HG03342 (cell line): ENCODE data around the gene NEDD4L.

Experiments used
- ATAC-seq: cut with Tn5 transposase; IDR thresholded peaks from one replicate; pipeline ENCODE4 v1.9.1; 2021; ENCODE audit warnings: mild to moderate bottlenecking, moderate library complexity; ENCODE audit not compliant: unreplicated experiment

The NEDD4L gene

DNA sequence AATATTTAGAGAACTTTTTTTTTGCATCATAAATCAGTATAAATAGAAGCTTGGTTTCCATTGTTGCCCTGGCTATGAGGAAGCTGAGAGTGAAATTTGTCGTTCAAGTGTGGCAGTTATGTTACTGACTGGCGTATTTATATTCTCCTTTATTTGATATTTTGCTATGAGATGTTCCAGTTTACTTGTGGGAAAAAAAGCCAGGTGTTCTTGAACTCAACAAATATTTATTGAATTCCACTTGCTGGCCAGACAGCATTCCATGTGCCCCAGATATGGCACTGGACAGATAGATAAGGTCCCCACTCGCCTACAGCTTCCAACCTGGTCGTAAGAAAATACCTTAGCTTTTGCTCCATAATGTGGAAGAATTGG is 44.7 kb downstream of the NEDD4L start:
- no peak for ATAC-seq

DNA sequence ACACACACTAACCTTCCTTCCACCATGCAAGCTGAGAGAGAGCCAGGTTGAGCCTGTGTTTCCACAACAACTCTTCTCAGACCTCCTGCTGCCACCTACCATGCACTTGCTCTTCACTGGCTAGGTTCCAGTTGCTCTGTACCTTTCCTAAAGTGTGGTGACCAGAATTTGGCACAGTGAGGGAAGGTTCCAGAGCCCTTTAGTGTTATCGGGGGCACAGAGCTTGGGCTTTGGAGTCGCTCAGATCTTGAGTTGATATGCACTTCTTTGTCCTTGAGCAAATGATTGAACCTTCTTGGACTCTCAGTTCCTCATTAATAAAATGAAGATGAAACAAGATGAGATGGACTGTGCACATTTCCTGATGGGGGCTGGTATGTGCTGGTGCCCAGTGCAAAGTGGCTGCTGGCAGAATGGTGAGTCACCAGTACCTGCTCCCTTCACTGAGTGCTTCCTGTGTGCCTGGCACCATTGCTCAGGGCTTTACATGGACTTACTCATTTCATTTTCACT is 47.1 kb downstream of the NEDD4L start:
- peak; percentile 85 for ATAC-seq

DNA sequence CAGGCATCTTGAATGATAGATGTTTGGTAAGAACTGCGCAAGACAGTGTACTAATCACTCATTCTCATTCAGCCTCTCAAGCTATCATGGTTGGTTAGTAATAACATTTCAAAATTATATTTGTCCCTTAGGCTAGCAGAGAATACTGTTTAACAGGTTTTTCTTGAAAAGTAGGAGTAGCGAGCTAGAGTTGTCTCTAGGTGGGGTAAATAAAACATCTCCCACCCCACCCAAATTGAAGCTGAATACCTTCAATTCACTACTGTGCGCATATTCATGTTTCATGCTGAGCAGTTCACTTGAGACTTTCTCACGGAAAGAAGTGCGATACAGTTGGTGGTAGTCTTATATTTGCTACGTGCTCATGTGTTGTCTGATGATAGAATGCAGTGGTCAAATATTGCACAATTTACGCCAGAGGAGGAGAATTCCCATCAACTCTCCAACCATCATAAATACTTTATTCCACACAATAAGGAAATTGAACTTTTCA is 49.3 kb downstream of the NEDD4L start:
- no peak for ATAC-seq

DNA sequence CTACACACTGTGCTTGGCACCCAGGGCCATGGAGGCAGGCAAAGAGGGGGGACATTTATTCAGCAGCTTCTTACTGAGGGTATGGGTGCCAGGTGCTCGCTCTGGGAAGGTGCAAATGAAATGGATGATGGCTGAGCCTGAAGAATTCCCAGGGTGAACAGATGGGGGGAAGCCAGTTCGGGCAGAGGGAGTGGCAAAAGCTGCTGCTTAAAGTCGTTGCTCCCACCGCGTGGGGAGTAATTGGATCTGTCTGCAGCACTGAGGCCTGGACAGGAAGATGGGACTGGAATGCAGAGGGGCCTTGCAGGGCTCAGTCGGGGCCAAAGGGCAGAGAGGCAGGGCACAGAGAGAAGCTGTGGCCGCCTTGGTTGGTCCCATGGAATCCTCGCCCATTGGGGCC is 51.2 kb downstream of the NEDD4L start:
- no peak for ATAC-seq

DNA sequence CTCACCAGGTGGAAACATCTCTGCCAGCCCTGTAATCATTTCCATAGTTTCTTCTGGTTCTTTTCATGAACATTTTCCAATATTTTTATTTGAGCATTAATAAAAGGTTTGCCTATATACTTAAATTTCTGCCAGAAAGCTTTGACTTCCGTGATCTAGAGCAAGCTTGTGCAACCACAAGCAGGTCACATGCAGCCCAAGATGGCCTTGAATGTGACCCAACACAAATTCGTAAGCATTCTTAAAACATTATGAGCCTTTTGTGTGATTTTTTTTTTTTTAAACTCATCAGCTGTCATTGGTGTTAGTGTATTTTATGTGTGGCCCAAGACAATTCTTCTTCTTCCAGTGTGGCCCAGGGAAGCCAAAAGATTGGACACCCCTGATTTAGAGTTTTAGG is 51.6 kb downstream of the NEDD4L start:
- no peak for ATAC-seq

DNA sequence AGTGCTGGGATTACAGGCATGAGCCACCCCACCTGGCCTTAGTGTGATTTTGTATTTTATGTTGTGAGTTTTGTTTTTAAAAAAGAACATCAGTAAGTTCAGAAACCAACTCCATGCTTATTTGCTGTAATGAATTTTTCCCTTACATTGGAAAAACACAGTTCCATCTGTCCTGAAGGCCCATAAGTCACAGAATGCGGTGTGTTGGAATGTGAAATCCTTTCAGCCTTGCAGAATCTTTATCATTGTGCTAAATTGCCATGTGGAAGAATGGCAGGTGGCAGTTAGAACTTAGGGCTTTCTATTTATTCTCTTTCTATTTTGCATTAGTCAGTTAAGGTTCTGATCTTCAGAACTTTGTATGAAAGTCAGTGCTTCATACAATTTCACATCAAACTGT is 52.6 kb downstream of the NEDD4L start:
- ATAC-seq: no peak

DNA sequence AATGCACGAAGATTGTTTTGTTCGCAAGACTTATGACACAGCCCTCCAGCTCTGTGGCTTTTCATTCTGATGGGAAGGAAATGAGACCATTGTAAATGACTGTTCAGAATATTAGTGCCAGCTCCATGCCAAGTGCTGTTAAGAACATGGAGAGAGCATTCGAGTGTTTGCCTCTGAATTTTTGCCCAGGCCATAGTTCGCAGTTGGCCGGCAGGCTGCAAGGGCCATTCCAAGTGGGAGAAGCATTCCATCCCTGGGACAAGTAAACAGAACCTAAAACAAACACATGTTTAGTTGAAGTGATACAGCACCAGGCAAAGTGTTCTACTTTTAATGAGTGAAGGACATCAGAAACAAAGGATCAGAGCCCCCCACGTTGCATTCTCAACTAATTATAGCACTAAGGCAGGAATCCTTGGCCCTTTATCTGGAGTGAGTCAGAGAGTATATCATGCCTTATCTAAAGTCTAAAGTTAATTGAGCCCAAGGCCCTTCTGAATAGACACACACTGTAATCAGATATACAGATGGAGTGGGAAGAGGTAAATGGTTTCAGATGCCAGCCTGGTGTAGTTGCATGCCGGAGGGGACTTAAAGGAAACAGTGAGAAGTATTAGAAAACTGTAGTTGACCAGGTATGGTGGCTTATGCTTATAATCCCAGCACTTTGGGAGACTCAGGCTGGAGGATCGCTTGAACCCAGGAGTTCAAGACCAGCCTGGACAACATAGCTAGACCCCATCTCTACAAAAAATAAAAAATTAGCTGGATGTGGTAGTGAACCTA is 53.3 kb downstream of the NEDD4L start:
- no peak for ATAC-seq

DNA sequence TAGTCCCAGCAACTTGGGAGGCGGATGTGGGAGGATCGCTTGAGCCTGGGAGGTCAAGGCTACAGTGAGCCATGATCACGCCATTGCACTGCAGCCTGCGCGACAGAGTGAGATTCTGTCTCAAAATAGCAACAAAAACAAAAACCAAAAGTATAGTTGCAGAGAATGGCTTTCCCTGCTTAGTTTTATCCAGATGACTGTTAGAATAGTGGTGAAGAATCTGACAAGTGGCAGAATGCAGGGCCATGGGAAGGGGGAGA is 53.8 kb downstream of the NEDD4L start:
- no peak for ATAC-seq

- ATAC-seq: no peak
These were observed 54.7 kb downstream of the NEDD4L start for GRCh38 chr18:58098706-58099105.

DNA sequence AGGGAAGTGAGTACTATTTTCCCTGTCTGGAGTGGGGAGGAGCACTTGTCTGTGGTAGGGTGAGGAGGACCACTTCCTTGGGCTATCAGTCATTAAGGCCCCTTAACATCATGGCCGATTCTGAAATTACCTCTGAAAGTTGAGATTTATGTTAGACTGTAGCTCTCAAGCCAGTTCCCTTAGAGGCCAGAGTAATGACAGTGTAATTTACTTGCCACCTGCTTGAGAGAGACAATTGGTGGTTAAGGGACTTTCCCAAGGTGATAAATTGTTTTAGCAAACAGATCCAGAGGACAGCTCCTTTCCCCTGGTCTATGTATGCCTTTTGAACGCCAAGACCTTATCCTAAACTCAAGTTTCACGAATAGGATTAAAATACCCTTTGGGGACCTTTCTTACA is 56.1 kb downstream of the NEDD4L start:
- ATAC-seq: no peak

GRCh38 chr18:58101291-58101794 is 57.3 kb downstream of the NEDD4L start:
- no peak for ATAC-seq

DNA sequence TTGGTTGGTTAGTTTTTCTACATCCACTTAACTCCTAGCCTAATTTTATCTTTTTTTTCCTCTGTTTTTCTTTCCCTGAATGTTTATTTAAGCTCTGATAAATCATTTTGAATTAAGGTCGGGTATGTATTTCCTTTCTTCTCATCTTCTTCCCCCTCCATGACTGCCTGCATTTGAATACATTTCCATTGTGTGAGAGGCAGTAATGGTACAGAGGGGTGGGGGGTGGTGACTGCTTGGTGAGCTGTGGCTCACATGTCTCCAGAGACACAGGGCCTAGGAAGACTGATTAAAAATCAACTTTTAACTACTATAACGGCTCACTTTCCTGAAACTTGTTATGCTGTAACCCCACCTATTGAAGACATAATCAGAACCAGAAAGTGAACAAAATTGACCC is 58.0 kb downstream of the NEDD4L start:
- no peak for ATAC-seq

GRCh38 chr18:58102875-58103274 is 58.8 kb downstream of the NEDD4L start:
- ATAC-seq: no peak

GRCh38 chr18:58103339-58103985 is 59.4 kb downstream of the NEDD4L start:
- ATAC-seq: no peak

GRCh38 chr18:58104096-58104495 is 60.1 kb downstream of the NEDD4L start:
- ATAC-seq: no peak

GRCh38 chr18:58105206-58105887 is 61.3 kb downstream of the NEDD4L start:
- ATAC-seq: no peak

DNA sequence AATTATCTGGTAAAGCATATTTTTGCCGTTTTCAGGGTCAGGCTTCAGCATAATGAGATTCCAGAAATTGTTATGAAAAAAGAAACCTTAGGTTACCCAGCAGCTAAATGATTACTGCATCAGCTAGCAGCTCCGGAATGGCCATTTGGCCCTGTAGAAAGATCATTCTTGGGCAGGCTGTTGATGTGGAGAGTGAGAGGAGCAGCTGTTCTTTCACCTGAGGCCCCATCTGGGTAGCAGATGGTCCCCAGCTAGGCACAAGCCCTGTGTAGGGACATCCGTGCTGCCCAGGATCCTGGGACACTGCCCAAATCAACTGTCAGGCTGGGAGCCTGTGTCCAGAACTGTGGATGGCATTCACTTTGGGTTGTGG is 61.8 kb downstream of the NEDD4L start:
- ATAC-seq: no peak

GRCh38 chr18:58106289-58107070 is 62.5 kb downstream of the NEDD4L start:
- ATAC-seq: no peak

- no peak for ATAC-seq
These were observed 65.2 kb downstream of the NEDD4L start for GRCh38 chr18:58109256-58109655.

GRCh38 chr18:58110398-58110797 is 66.4 kb downstream of the NEDD4L start:
- no peak for ATAC-seq

DNA sequence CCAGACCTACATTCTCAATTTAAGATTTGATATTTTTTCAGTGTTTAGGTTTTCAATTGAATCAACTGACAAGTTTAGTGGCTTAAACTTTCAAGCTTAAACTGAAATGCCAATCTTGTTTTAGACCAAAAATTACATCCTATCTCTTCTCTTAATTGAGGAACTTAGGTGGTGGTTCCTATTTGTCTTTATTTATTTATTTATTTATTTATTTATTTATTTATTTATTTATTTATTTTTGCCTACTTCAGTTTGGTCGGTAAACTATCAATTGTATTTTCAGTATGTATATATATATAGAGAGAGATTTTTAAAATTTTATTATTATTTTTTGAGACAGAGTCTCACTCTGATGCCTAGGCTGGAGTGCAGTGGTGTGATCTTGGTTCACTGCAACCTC is 68.1 kb downstream of the NEDD4L start:
- ATAC-seq: no peak
